GM12892 (cell line): ENCODE measurements around the gene ARHGAP10.

Experiments
- DNase-seq: peaks from one replicate; pipeline ENCODE4 v3.0.0; 2011; ENCODE audit not compliant: insufficient read length
- FAIRE-seq: peaks from 2 replicates; lab custom pipeline; 2011; peaks lifted over from hg19 to GRCh38; lab: Jason Lieb, UNC
- POLR2A ChIP-seq: IDR thresholded peaks from 2 replicates; pipeline ENCODE4 v1.6.1; 2011; ENCODE audit warnings: low read depth, low read length, control low read depth
- POLR2AphosphoS5 ChIP-seq: IDR thresholded peaks from 2 replicates; pipeline ENCODE4 v1.6.1; 2011; ENCODE audit warnings: low read depth, low read length, control low read depth
- TAF1 ChIP-seq: IDR thresholded peaks from 2 replicates; pipeline ENCODE4 v1.6.1; 2011; ENCODE audit warnings: low read depth, mild to moderate bottlenecking, control low read depth, low read length, borderline replicate concordance

ARHGAP10 gene

GRCh38 chr4:147923381-147923780 is 191.5 kb downstream of the ARHGAP10 start:
- TF ChIP-seq TAF1 = no peak
- FAIRE-seq = no peak
- DNase-seq = no peak

GRCh38 chr4:147923854-147924253 is 192.0 kb downstream of the ARHGAP10 start:
- no peak for FAIRE-seq
- no peak for TF ChIP-seq POLR2A
- no peak for DNase-seq

GRCh38 chr4:147924604-147925412 is 192.9 kb downstream of the ARHGAP10 start:
- no peak for FAIRE-seq
- DNase-seq = no peak
- TF ChIP-seq POLR2AphosphoS5 (no peak), POLR2A (no peak), TAF1 (no peak)

GRCh38 chr4:147927377-147928137 is 195.7 kb downstream of the ARHGAP10 start:
- no peak for FAIRE-seq
- TF ChIP-seq POLR2A = no peak
- TF ChIP-seq TAF1 = no peak
- TF ChIP-seq POLR2AphosphoS5 = no peak
- DNase-seq = no peak

- FAIRE-seq = no peak
- DNase-seq = no peak
- TF ChIP-seq POLR2A (no peak), POLR2AphosphoS5 (no peak), TAF1 (no peak)
Observed at GRCh38 chr4:147928400-147928799, 196.5 kb downstream of the ARHGAP10 start.

GRCh38 chr4:147929746-147930145 is 197.9 kb downstream of the ARHGAP10 start:
- TF ChIP-seq POLR2AphosphoS5 (no peak), TAF1 (no peak), POLR2A (no peak)
- FAIRE-seq = no peak
- no peak for DNase-seq

GRCh38 chr4:147933316-147933715 is 201.4 kb downstream of the ARHGAP10 start:
- FAIRE-seq (no peak), DNase-seq (no peak)
- TF ChIP-seq TAF1 (no peak), POLR2AphosphoS5 (no peak)

- no peak for TF ChIP-seq TAF1
- TF ChIP-seq POLR2AphosphoS5 = no peak
- TF ChIP-seq POLR2A = no peak
- FAIRE-seq = no peak
Observed at GRCh38 chr4:147933779-147934178, 201.9 kb downstream of the ARHGAP10 start.

GRCh38 chr4:147938496-147938895 is 206.6 kb downstream of the ARHGAP10 start:
- TF ChIP-seq POLR2AphosphoS5 (no peak), POLR2A (no peak), TAF1 (no peak)
- no peak for DNase-seq
- no peak for FAIRE-seq

More at GRCh38 chr4:147933779-147934178, 201.9 kb downstream of the ARHGAP10 start:
- no peak for DNase-seq

GRCh38 chr4:147940171-147940570 is 208.3 kb downstream of the ARHGAP10 start:
- DNase-seq (no peak), FAIRE-seq (no peak)
- no peak for TF ChIP-seq TAF1

GRCh38 chr4:147941373-147941772 is 209.5 kb downstream of the ARHGAP10 start:
- DNase-seq (no peak), FAIRE-seq (no peak)
- TF ChIP-seq TAF1 = no peak
- TF ChIP-seq POLR2AphosphoS5 = no peak
- TF ChIP-seq POLR2A = no peak

GRCh38 chr4:147942729-147943128 is 210.8 kb downstream of the ARHGAP10 start:
- DNase-seq = no peak
- no peak for FAIRE-seq
- TF ChIP-seq POLR2AphosphoS5 (no peak), TAF1 (no peak), POLR2A (no peak)
